Heart left ventricle (tissue), 13 donors: ENCODE measurements around the gene DTWD2.

Experiments
- POLR2A ChIP-seq, 2 donors: fragments of 450-650 bp; IDR thresholded peaks; one replicate each; pipeline ENCODE4 v1.6.1; 2017; ENCODE audit warnings: antibody characterized with exemption in 2 of 2, mild to moderate bottlenecking in 2 of 2, moderate library complexity in 2 of 2
- TF ChIP-seq, protein P1 (sequence below), 12 donors: fragments of 200-600 bp; sonication (generic) in 4 of 12; IDR thresholded peaks; one replicate each; pipeline versions ENCODE4 v1.5.0 to v1.8.0; 2018 to 2022; ENCODE audit warnings: antibody characterized with exemption in 12 of 12, mild to moderate bottlenecking in 5 of 12
- donor health status: ischemic (EF 13 %, LVEDD 7.1; RV severe dilation, severe dysfunction).
- donor health status: DM: no; HTN: yes; CAD: no.
- donor health status: DM: no; HTN: no; CAD: no.
- donor health status: ischemic (EF 25% LVEDD 6.9; RV normal size, moderate dysfunction).
- donor health status: ischemic (EF 25% LVEDD 5.7; RV mildly dilated, moderate dysfunction).
- donor health status: ischemic (EF 35%, LVEDD 5.7; RV mildly dilated, moderate dysfunction).
- donor health status: nonischemic (EF 11% LVEDD 7.7; RV severe dilation, severe dysfunction).
- donor health status: DM: yes; HTN: yes; CAD: no.
- donor health status: PGD.
- donor health status: ischemic (EF 29% LVEDD 5.4; RV normal size, mild dysfunction).
- donor health status: nonischemic (EF 23%, LVEDD 6.1; RV moderate dilation, normal function).

DNA sequence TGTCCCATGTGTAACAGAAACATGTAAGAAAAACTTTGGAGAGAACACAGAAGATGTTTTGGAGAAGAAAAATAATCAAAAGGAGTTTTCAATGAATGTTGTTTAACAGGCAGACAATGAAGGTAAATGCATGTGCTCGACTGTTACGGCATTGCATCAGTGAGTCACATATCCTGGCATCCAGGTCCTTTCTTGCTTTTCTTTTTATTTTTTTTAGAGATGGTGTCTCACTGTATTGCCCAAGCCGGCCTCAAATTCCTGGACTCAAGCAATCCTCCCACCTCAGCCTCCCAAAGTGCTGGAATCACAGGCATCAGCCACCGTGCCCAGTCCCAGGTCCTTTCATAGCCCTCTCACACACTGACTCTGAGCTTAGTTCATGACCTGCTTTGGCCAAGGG lies 181.8 kb downstream of the DTWD2 start:
- TF ChIP-seq, protein P1, sequence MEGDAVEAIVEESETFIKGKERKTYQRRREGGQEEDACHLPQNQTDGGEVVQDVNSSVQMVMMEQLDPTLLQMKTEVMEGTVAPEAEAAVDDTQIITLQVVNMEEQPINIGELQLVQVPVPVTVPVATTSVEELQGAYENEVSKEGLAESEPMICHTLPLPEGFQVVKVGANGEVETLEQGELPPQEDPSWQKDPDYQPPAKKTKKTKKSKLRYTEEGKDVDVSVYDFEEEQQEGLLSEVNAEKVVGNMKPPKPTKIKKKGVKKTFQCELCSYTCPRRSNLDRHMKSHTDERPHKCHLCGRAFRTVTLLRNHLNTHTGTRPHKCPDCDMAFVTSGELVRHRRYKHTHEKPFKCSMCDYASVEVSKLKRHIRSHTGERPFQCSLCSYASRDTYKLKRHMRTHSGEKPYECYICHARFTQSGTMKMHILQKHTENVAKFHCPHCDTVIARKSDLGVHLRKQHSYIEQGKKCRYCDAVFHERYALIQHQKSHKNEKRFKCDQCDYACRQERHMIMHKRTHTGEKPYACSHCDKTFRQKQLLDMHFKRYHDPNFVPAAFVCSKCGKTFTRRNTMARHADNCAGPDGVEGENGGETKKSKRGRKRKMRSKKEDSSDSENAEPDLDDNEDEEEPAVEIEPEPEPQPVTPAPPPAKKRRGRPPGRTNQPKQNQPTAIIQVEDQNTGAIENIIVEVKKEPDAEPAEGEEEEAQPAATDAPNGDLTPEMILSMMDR (IDR thresholded peaks at IDR 0.05), result no peak
- no peak for TF ChIP-seq POLR2A (IDR thresholded peaks at IDR 0.05)
